ENCODE results near the gene NAGLU. TPM values are rescaled to one million over a fixed set of nuclear protein-coding genes. Genes with fewer than 3 reads are reported as not detected.

Gene NAGLU
- total and polyA plus RNA-seq, 10 of the 15 experiments (the other 5 are each of a cell fraction or from before 2014, with no cell fraction given) = 0.23 to 27.5 (median 8.9) TPM

DNA sequence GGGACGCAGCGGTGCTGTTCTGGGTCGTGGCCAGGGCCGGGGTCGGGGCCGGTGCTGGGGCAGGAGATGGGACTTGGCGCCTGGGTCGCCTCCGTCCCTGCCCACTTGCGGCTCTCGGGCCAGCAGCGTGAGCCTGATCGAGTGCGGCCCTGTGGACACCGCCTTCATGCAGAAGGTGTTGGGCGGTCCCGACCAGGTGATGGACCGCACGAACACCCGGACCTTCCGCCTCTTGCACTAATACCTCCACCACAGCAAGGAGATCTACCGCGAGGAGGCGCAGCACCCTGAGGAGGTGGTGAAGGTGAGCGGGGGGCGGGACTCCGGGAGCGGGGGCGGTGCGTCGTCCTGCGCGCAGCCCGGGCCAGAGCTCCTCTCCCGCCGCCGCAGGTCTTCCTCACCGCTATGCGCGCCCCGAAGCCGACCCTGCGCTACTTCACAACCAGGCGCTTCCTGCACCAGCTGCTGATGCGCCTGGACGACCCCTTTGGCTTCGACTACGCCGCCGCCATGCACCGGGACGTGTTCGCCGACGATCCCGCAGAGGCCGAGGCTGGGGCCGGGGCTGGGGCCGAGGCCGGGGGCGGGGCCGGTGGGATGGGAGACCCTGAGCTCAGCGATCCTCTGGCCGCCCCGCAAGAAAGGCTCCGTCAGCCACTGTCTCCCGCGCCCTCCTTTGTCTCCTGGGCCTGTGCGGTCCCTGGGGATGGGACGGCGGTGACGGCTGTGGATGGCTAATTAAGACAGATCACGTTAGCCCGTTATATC is 12.2 kb downstream of the NAGLU start:
- intact Hi-C loops (cut with micrococcal nuclease; ENCODE audit: unreplicated experiment) (loop anchor here (5.0 kb wide), 1 partner anchor 214 kb away; the partner anchor contains the start of gene RAMP2), in situ Hi-C loops (cut with MboI) (no loop called here)
- peak; percentile 41 for FAIRE-seq
- TF ChIP-seq FOXK2 (IDR thresholded peaks at IDR 0.05) (no peak), SMARCA5 (IDR thresholded peaks at IDR 0.05) (peak; percentile 62; the same call in 1 of the 2 replicates), KLF5 (IDR thresholded peaks at IDR 0.05; ENCODE audit: partially characterized antibody) (peak; percentile 28), EP300 (IDR thresholded peaks at IDR 0.05; ENCODE audit: borderline replicate concordance in 1 of 2, control insufficient read depth in 1 of 2, low read depth in 2 of 2, low read length in 2 of 2) (no peak), DPF2 (IDR thresholded peaks at IDR 0.05) (peak; percentile 46; the same call in 1 of the 2 replicates), NBN (IDR thresholded peaks at IDR 0.05) (0 out of 2 replicates have a peak, but pooled peaks have one; percentile 18), BACH1 (IDR thresholded peaks at IDR 0.05; ENCODE audit: borderline replicate concordance) (peak; percentile 68), MYB (IDR thresholded peaks at IDR 0.05; ENCODE audit: borderline replicate concordance, low read depth, low read length) (no peak), BHLHE40 (IDR thresholded peaks at IDR 0.05; ENCODE audit: borderline replicate concordance in 1 of 2, low read depth in 2 of 2, low read length in 1 of 2) (peak in 1 of 2 experiments; percentile 34; a peak in 2 of 4 replicates), SMC3 (IDR thresholded peaks at IDR 0.05; ENCODE audit: borderline replicate concordance, low read length) (peak; percentile 51; the same call in 1 of the 2 replicates), BRCA1 (IDR thresholded peaks at IDR 0.05; ENCODE audit: low read depth, low read length) (no peak)
- TF ChIP-seq, protein P1, sequence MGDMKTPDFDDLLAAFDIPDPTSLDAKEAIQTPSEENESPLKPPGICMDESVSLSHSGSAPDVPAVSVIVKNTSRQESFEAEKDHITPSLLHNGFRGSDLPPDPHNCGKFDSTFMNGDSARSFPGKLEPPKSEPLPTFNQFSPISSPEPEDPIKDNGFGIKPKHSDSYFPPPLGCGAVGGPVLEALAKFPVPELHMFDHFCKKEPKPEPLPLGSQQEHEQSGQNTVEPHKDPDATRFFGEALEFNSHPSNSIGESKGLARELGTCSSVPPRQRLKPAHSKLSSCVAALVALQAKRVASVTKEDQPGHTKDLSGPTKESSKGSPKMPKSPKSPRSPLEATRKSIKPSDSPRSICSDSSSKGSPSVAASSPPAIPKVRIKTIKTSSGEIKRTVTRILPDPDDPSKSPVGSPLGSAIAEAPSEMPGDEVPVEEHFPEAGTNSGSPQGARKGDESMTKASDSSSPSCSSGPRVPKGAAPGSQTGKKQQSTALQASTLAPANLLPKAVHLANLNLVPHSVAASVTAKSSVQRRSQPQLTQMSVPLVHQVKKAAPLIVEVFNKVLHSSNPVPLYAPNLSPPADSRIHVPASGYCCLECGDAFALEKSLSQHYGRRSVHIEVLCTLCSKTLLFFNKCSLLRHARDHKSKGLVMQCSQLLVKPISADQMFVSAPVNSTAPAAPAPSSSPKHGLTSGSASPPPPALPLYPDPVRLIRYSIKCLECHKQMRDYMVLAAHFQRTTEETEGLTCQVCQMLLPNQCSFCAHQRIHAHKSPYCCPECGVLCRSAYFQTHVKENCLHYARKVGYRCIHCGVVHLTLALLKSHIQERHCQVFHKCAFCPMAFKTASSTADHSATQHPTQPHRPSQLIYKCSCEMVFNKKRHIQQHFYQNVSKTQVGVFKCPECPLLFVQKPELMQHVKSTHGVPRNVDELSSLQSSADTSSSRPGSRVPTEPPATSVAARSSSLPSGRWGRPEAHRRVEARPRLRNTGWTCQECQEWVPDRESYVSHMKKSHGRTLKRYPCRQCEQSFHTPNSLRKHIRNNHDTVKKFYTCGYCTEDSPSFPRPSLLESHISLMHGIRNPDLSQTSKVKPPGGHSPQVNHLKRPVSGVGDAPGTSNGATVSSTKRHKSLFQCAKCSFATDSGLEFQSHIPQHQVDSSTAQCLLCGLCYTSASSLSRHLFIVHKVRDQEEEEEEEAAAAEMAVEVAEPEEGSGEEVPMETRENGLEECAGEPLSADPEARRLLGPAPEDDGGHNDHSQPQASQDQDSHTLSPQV (IDR thresholded peaks at IDR 0.05) = no peak
- TF ChIP-seq, protein P2, sequence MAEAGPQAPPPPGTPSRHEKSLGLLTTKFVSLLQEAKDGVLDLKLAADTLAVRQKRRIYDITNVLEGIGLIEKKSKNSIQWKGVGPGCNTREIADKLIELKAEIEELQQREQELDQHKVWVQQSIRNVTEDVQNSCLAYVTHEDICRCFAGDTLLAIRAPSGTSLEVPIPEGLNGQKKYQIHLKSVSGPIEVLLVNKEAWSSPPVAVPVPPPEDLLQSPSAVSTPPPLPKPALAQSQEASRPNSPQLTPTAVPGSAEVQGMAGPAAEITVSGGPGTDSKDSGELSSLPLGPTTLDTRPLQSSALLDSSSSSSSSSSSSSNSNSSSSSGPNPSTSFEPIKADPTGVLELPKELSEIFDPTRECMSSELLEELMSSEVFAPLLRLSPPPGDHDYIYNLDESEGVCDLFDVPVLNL (IDR thresholded peaks at IDR 0.05; ENCODE audit: low read depth, low read length) = no peak
- TF ChIP-seq, protein P3, sequence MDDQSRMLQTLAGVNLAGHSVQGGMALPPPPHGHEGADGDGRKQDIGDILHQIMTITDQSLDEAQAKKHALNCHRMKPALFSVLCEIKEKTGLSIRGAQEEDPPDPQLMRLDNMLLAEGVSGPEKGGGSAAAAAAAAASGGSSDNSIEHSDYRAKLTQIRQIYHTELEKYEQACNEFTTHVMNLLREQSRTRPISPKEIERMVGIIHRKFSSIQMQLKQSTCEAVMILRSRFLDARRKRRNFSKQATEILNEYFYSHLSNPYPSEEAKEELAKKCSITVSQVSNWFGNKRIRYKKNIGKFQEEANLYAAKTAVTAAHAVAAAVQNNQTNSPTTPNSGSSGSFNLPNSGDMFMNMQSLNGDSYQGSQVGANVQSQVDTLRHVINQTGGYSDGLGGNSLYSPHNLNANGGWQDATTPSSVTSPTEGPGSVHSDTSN (IDR thresholded peaks at IDR 0.05; ENCODE audit: insufficient replicate concordance, low read depth, low read length) = peak; percentile 16

More for the DNA sequence above, 12.2 kb downstream of the NAGLU start:
- no peak overlapping the region for H3K27ac ChIP-seq (ENCODE audit: control insufficient read depth, insufficient read depth)
- BruUV-seq (replicated peaks) = no TSS peak
- H3K9me3 ChIP-seq (replicated peaks; ENCODE audit: control insufficient read depth, insufficient read depth, low read length) = no peaks in the 10 kb centered on the region
- H3K4me3 ChIP-seq = peak overlapping the region; percentile 58
- DNase-seq (ENCODE audit: low read depth, low spot score) (no peak), ATAC-seq (peak; percentile 96)
- peak overlapping the region; percentile 75 for H2AFZ ChIP-seq (ENCODE audit: control insufficient read depth, low read depth, low read length)
- H3K79me2 ChIP-seq (ENCODE audit: control insufficient read depth, insufficient read depth, low read length) = no peaks in the 10 kb centered on the region
- no peaks in the 10 kb centered on the region for H4K20me1 ChIP-seq (ENCODE audit: control insufficient read depth, insufficient read depth)
- WGBS (ENCODE audit: insufficient coverage, insufficient replicate concordance, low lambda C conversion rate, missing lambda C conversion rate) = 41% methylated on average over 60 of the region's 74 CpGs
- H3K36me3 ChIP-seq (ENCODE audit: control insufficient read depth in 2 of 2, insufficient read depth in 2 of 2, low read length in 1 of 2) = no peaks in the 10 kb centered on the region; a peak in 2 of 4 replicates
- H3K27me3 ChIP-seq (replicated peaks in 1 of 2; ENCODE audit: control insufficient read depth in 2 of 2, insufficient read depth in 2 of 2, low read length in 1 of 2) = no peaks in the 10 kb centered on the region
- CTCF ChIA-PET = interaction anchor here (0.6 to 3.0 kb wide), 22 partner anchors 9 to 300 kb away, joined by 3 to 21 read pairs (median 4); partner anchors contain the start of genes MLX, NAGLU, PLEKHH3 and PSMC3IP
- peak overlapping the region; percentile 92 for H3K4me2 ChIP-seq (ENCODE audit: control insufficient read depth, insufficient read depth)
- RAD21 ChIA-PET (ENCODE audit: unreplicated experiment) = interaction anchor here (0.6 to 2.0 kb wide), 12 partner anchors 11 to 450 kb away, joined by 3 to 11 read pairs (median 4); partner anchors contain the start of genes BECN1, NAGLU, PLEKHH3 and PSMC3IP
- POLR2A ChIA-PET = interaction anchor here (1.0 to 1.6 kb wide), 5 partner anchors 12 to 107 kb away, joined by 3 to 11 read pairs (median 4); partner anchors contain the start of genes NAGLU and PSMC3IP
- peak overlapping the region; percentile 56 for H3K9ac ChIP-seq (ENCODE audit: control insufficient read depth, insufficient read depth, low read length)
- H3K4me1 ChIP-seq (ENCODE audit: control insufficient read depth, insufficient read depth, low read length) = peaks cover 11% of the 10 kb centered on the region
- SMC1A ChIA-PET (ENCODE audit: uncharacterized antibody, unreplicated experiment) = interaction anchor here (0.7 to 2.0 kb wide), 9 partner anchors 10 to 276 kb away, joined by 3 to 11 read pairs (median 4); partner anchors contain the start of genes BECN1, MLX and NAGLU

Data from GM12878 (cell line).